PC-9 (cell line): ENCODE data around the gene SLC9A9. TPM values are rescaled to one million over a fixed set of nuclear protein-coding genes. Genes with fewer than 3 reads are reported as not detected.

Source experiments
- BruUV-seq: library from RNA; stranded (reverse); fragments of 400-500 nt; replicated peaks from 2 replicates; lab custom pipeline; 2021; lab: Mats Ljungman, UMichigan
- CTCF ChIA-PET: fragments of 300-600 bp; sonication (Branson Sonifier 250); formaldehyde crosslinking; loops from one replicate; lab custom pipeline; 2022; ENCODE audit warnings: antibody characterized with exemption; lab: Charles Lee
- POLR2A ChIA-PET: fragments of 300-600 bp; sonication (Branson Sonifier 250); formaldehyde crosslinking; loops from one replicate; lab custom pipeline; 2022; ENCODE audit warnings: antibody characterized with exemption; ENCODE audit not compliant: unreplicated experiment; lab: Charles Lee
- DNase-seq, 2 experiments: peaks; one replicate each; pipeline versions ENCODE4 v3.0.0 to v3.0.0-alpha.2; 2015 to 2022; ENCODE audit warnings: mixed read lengths in 1 of 2
- H2AFZ ChIP-seq: fragments of 200-600 bp; sonication (generic); 2 replicates; pipeline ENCODE4 v1.8.1; 2017; ENCODE audit warnings: antibody characterized with exemption
- H3F3A ChIP-seq: fragments of 200-600 bp; sonication (generic); 2 replicates; pipeline ENCODE4 v1.8.1; 2017; ENCODE audit warnings: antibody characterized with exemption, mild to moderate bottlenecking, low read depth; ENCODE audit not compliant: insufficient read depth
- H3K27ac ChIP-seq: fragments of 200-600 bp; sonication (generic); 2 replicates; pipeline ENCODE4 v1.6.1; 2016; ENCODE audit warnings: mixed run types
- H3K27me3 ChIP-seq: fragments of 200-600 bp; sonication (generic); 2 replicates; pipeline ENCODE4 v1.6.1; 2016; ENCODE audit warnings: low read depth, mixed run types; ENCODE audit not compliant: insufficient read depth
- H3K36me3 ChIP-seq: fragments of 200-600 bp; sonication (generic); 2 replicates; pipeline ENCODE4 v1.6.1; 2016; ENCODE audit warnings: low read depth, mixed run types
- H3K4me1 ChIP-seq: fragments of 200-600 bp; sonication (generic); replicated peaks from 2 replicates; pipeline ENCODE4 v1.6.1; 2016; ENCODE audit warnings: mixed run types; ENCODE audit not compliant: insufficient read depth
- H3K4me2 ChIP-seq: fragments of 200-600 bp; sonication (generic); 2 replicates; pipeline ENCODE4 v1.6.1; 2017; ENCODE audit warnings: mixed run types
- H3K4me3 ChIP-seq: fragments of 200-600 bp; sonication (generic); 2 replicates; pipeline ENCODE4 v1.6.1; 2016; ENCODE audit warnings: mixed run types
- H3K79me2 ChIP-seq: fragments of 200-600 bp; sonication (generic); 2 replicates; pipeline ENCODE4 v1.6.1; 2017; ENCODE audit warnings: low read depth, mixed run types
- H3K9me2 ChIP-seq: fragments of 200-600 bp; sonication (generic); 2 replicates; pipeline ENCODE4 v1.8.1; 2017; ENCODE audit warnings: mild to moderate bottlenecking; ENCODE audit not compliant: insufficient read depth
- H3K9me3 ChIP-seq: fragments of 200-600 bp; sonication (generic); 2 replicates; pipeline ENCODE4 v1.8.1; 2016; ENCODE audit warnings: low read depth; ENCODE audit not compliant: insufficient read depth
- H4K20me1 ChIP-seq: fragments of 200-600 bp; sonication (generic); 2 replicates; pipeline ENCODE4 v1.8.1; 2017; ENCODE audit not compliant: insufficient read depth
- EZH2 ChIP-seq: fragments of 200-600 bp; sonication (generic); IDR thresholded peaks from 2 replicates; pipeline ENCODE4 v1.8.0; 2017; ENCODE audit warnings: antibody characterized with exemption, low read depth
- intact Hi-C: fragments of 100-400 bp; cut with micrococcal nuclease; formaldehyde crosslinking; loops from one replicate; pipeline ENCODE4 v1.10.0; 2022; ENCODE audit not compliant: unreplicated experiment
- total RNA-seq: library from RNA; stranded (reverse); gene quantifications from 2 replicates; pipeline ENCODE4 v1.2.3, GENCODE V29; 2021
- TF ChIP-seq, protein P1 (sequence below): fragments of 200-600 bp; sonication (generic); conservative IDR thresholded peaks from 2 replicates; pipeline ENCODE4 v1.6.1; 2017; ENCODE audit warnings: mixed run types, antibody characterized with exemption, mild to moderate bottlenecking, moderate library complexity

The SLC9A9 gene
- total RNA-seq, 1 experiment from 2014 or later = 1.7 TPM

- POLR2A ChIA-PET = no interaction called here
- no peaks in the 10 kb centered on the region for H3F3A ChIP-seq
- no peaks in the 10 kb centered on the region for H3K79me2 ChIP-seq
- DNase-seq = no peak
- TF ChIP-seq, protein P1, sequence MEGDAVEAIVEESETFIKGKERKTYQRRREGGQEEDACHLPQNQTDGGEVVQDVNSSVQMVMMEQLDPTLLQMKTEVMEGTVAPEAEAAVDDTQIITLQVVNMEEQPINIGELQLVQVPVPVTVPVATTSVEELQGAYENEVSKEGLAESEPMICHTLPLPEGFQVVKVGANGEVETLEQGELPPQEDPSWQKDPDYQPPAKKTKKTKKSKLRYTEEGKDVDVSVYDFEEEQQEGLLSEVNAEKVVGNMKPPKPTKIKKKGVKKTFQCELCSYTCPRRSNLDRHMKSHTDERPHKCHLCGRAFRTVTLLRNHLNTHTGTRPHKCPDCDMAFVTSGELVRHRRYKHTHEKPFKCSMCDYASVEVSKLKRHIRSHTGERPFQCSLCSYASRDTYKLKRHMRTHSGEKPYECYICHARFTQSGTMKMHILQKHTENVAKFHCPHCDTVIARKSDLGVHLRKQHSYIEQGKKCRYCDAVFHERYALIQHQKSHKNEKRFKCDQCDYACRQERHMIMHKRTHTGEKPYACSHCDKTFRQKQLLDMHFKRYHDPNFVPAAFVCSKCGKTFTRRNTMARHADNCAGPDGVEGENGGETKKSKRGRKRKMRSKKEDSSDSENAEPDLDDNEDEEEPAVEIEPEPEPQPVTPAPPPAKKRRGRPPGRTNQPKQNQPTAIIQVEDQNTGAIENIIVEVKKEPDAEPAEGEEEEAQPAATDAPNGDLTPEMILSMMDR = no peak
- TF ChIP-seq EZH2 = no peak
- CTCF ChIA-PET = no interaction called here
- H3K4me2 ChIP-seq = no peak overlapping the region
- no peaks in the 10 kb centered on the region for H3K27me3 ChIP-seq
- no peaks in the 10 kb centered on the region for H3K4me1 ChIP-seq
- no peaks in the 10 kb centered on the region for H4K20me1 ChIP-seq
- H3K9me2 ChIP-seq = no peaks in the 10 kb centered on the region
- H3K27ac ChIP-seq = no peak overlapping the region
- intact Hi-C loops = no loop called here
- H3K4me3 ChIP-seq = no peak overlapping the region
- H3K9me3 ChIP-seq = no peaks in the 10 kb centered on the region; the same call in 1 of the 2 replicates
- BruUV-seq = no TSS peak
- H2AFZ ChIP-seq = no peak overlapping the region
- H3K36me3 ChIP-seq = no peaks in the 10 kb centered on the region
Measured at GRCh38 chr3:143301031-143301901, 547.0 kb downstream of the SLC9A9 start.

GRCh38 chr3:143298886-143299535, 549.3 kb downstream of the SLC9A9 start:
- POLR2A ChIA-PET = no interaction called here

GRCh38 chr3:143298380-143298779, 549.9 kb downstream of the SLC9A9 start:
- no peak overlapping the region for H2AFZ ChIP-seq
- DNase-seq = no peak
- no peak overlapping the region for H3K27ac ChIP-seq
- H3F3A ChIP-seq = no peaks in the 10 kb centered on the region
- no peaks in the 10 kb centered on the region for H3K4me1 ChIP-seq
- ChIA-PET POLR2A (no interaction called here), CTCF (no interaction called here)
- TF ChIP-seq, protein P1 = no peak
- TF ChIP-seq EZH2 = no peak
- no peaks in the 10 kb centered on the region for H3K79me2 ChIP-seq
- intact Hi-C loops = no loop called here
- no peaks in the 10 kb centered on the region; the same call in 1 of the 2 replicates for H3K9me3 ChIP-seq
- H3K4me2 ChIP-seq = no peak overlapping the region
- BruUV-seq = no TSS peak
- H3K27me3 ChIP-seq = no peaks in the 10 kb centered on the region
- no peaks in the 10 kb centered on the region for H3K36me3 ChIP-seq
- H4K20me1 ChIP-seq = no peaks in the 10 kb centered on the region
- no peak overlapping the region for H3K4me3 ChIP-seq
- H3K9me2 ChIP-seq = no peaks in the 10 kb centered on the region

More at GRCh38 chr3:143298886-143299535, 549.3 kb downstream of the SLC9A9 start:
- H3K4me2 ChIP-seq = no peak overlapping the region
- H3K79me2 ChIP-seq = no peaks in the 10 kb centered on the region
- intact Hi-C loops = no loop called here
- TF ChIP-seq, protein P1 = no peak
- TF ChIP-seq EZH2 = no peak
- H4K20me1 ChIP-seq = no peaks in the 10 kb centered on the region
- H3K36me3 ChIP-seq = no peaks in the 10 kb centered on the region
- CTCF ChIA-PET = no interaction called here
- no peaks in the 10 kb centered on the region for H3F3A ChIP-seq
- H3K4me3 ChIP-seq = no peak overlapping the region
- no peaks in the 10 kb centered on the region for H3K9me2 ChIP-seq
- no peaks in the 10 kb centered on the region for H3K27me3 ChIP-seq
- BruUV-seq = no TSS peak
- no peak for DNase-seq
- H2AFZ ChIP-seq = no peak overlapping the region
- no peaks in the 10 kb centered on the region; the same call in 1 of the 2 replicates for H3K9me3 ChIP-seq
- H3K27ac ChIP-seq = no peak overlapping the region
- H3K4me1 ChIP-seq = no peaks in the 10 kb centered on the region
